ENCODE measurements around the gene GRK6.

GRCh38 chr5:177483994-177484901 is 57.8 kb downstream of the GRK6 start:
- TF ChIP-seq CTCF (tag by site-specific recombination; IDR thresholded peaks at IDR 0.05), result no peak
- TF ChIP-seq RBAK (tag by site-specific recombination; IDR thresholded peaks at IDR 0.05), result no peak
- no peak for TF ChIP-seq ZNF223 (tag by site-specific recombination; IDR thresholded peaks at IDR 0.05)
- no peak for TF ChIP-seq ATF2 (tag by site-specific recombination; IDR thresholded peaks at IDR 0.05; ENCODE audit: low read depth)
- no peak for TF ChIP-seq IKZF3 (tag by site-specific recombination; IDR thresholded peaks at IDR 0.05)
- TF ChIP-seq ZNF558 (tag by site-specific recombination; IDR thresholded peaks at IDR 0.05), result no peak
- no peak for TF ChIP-seq TRIM28 (IDR thresholded peaks at IDR 0.05; ENCODE audit: borderline replicate concordance, low read length)
- TF ChIP-seq HOXD13 (CRISPR knock-in tag; IDR thresholded peaks at IDR 0.05; ENCODE audit: borderline replicate concordance), result no peak
- TF ChIP-seq YY1 (tag by site-specific recombination; IDR thresholded peaks at IDR 0.05), result no peak
- TF ChIP-seq ZNF423 (tag by site-specific recombination; IDR thresholded peaks at IDR 0.05), result no peak
- no peak for TF ChIP-seq ZXDB (tag by site-specific recombination; IDR thresholded peaks at IDR 0.05)
- no peak for TF ChIP-seq ZNF660 (tag by site-specific recombination; IDR thresholded peaks at IDR 0.05)
